WTC11 (cell line): ENCODE measurements around the gene CAPN12. TPM values are rescaled to one million over a fixed set of nuclear protein-coding genes. Genes with fewer than 3 reads are reported as not detected.

Source experiments
- ATAC-seq: fragments of 200-7000 bp; cut with Tn5 transposase; 2 replicates; pipeline ENCODE4 v1.10.0; 2021; ENCODE audit warnings: mild to moderate bottlenecking, moderate library complexity
- CTCF ChIA-PET: fragments of 300-600 bp; sonication (Branson Sonifier 250); formaldehyde crosslinking; loops from one replicate; lab custom pipeline; 2021; ENCODE audit warnings: antibody characterized with exemption; lab: Charles Lee
- POLR2A ChIA-PET: fragments of 350-600 bp; sonication (Branson Sonifier 250); formaldehyde crosslinking; loops from one replicate; lab custom pipeline; 2021; ENCODE audit warnings: antibody characterized with exemption; lab: Charles Lee
- DNase-seq: peaks from one replicate; pipeline ENCODE4 v3.0.0; 2021; ENCODE audit warnings: low spot score
- H3K27ac Mint-ChIP-seq: 2 replicates; pipeline ENCODE4 v1.8.0; 2021; ENCODE audit warnings: mixed read lengths
- H3K27me3 Mint-ChIP-seq: 2 replicates; pipeline ENCODE4 v1.8.0; 2021; ENCODE audit warnings: low read depth, mild to moderate bottlenecking, moderate library complexity, mixed read lengths
- H3K36me3 Mint-ChIP-seq: 2 replicates; pipeline ENCODE4 v1.8.0; 2021; ENCODE audit warnings: mixed read lengths
- H3K4me1 Mint-ChIP-seq: 2 replicates; pipeline ENCODE4 v1.8.0; 2022; ENCODE audit warnings: mixed read lengths
- H3K4me3 Mint-ChIP-seq: 2 replicates; pipeline ENCODE4 v1.8.0; 2021; ENCODE audit warnings: mild to moderate bottlenecking, moderate library complexity, mixed read lengths
- H3K9me3 Mint-ChIP-seq: 2 replicates; pipeline ENCODE4 v1.8.0; 2021; ENCODE audit warnings: mixed read lengths
- AR ChIP-seq: fragments of 250-450 bp; sonication (Bioruptor Pico); IDR thresholded peaks from 2 replicates; pipeline ENCODE4 v1.9.0; 2021; ENCODE audit warnings: mild to moderate bottlenecking
- ATF3 ChIP-seq: sonication (generic); formaldehyde crosslinking; conservative IDR thresholded peaks from 2 replicates; pipeline ENCODE4 v1.8.1; 2022; ENCODE audit warnings: mild to moderate bottlenecking, missing genetic modification reagents
- EMX1 ChIP-seq: fragments of 250-450 bp; sonication (Bioruptor Pico); IDR thresholded peaks from 2 replicates; pipeline ENCODE4 v1.8.0; 2021; ENCODE audit warnings: mild to moderate bottlenecking
- IRF2 ChIP-seq: sonication (generic); formaldehyde crosslinking; IDR thresholded peaks from 2 replicates; pipeline ENCODE4 v1.8.0; 2022; ENCODE audit warnings: low read depth, missing genetic modification reagents, borderline replicate concordance
- KAT7 ChIP-seq: sonication (generic); formaldehyde crosslinking; IDR thresholded peaks from 2 replicates; pipeline ENCODE4 v1.8.1; 2023; ENCODE audit warnings: missing genetic modification reagents, mild to moderate bottlenecking, borderline replicate concordance
- MAX ChIP-seq: sonication (generic); formaldehyde crosslinking; IDR thresholded peaks from 2 replicates; pipeline ENCODE4 v1.8.0; 2022; ENCODE audit warnings: mild to moderate bottlenecking, missing genetic modification reagents
- NFE2L1 ChIP-seq: sonication (generic); formaldehyde crosslinking; IDR thresholded peaks from 2 replicates; pipeline ENCODE4 v1.8.1; 2023; ENCODE audit warnings: missing genetic modification reagents
- NR3C1 ChIP-seq: sonication (generic); formaldehyde crosslinking; conservative IDR thresholded peaks from 2 replicates; pipeline ENCODE4 v1.8.1; 2023; ENCODE audit warnings: low read depth, mild to moderate bottlenecking, missing genetic modification reagents
- ZNF416 ChIP-seq: fragments of 250-450 bp; sonication (Bioruptor Pico); IDR thresholded peaks from 2 replicates; pipeline ENCODE4 v1.9.0; 2021; ENCODE audit warnings: mild to moderate bottlenecking, inconsistent platforms
- ZNF512 ChIP-seq: sonication (generic); formaldehyde crosslinking; IDR thresholded peaks from 2 replicates; pipeline ENCODE4 v1.8.1; 2022; ENCODE audit warnings: missing genetic modification reagents, borderline replicate concordance
- total RNA-seq: library from RNA; stranded (reverse); gene quantifications from 3 replicates; pipeline ENCODE4 v1.2.3, GENCODE V29; 2021
- TF ChIP-seq, protein P1 (sequence below): sonication (generic); formaldehyde crosslinking; IDR thresholded peaks from 2 replicates; pipeline ENCODE4 v1.8.0; 2022; ENCODE audit warnings: missing genetic modification reagents
- TF ChIP-seq, protein P2 (sequence below): sonication (generic); formaldehyde crosslinking; conservative IDR thresholded peaks from 2 replicates; pipeline ENCODE4 v1.8.1; 2023; ENCODE audit warnings: mild to moderate bottlenecking, low read depth, missing genetic modification reagents, moderate library complexity
- TF ChIP-seq, protein P3 (sequence below): sonication (generic); formaldehyde crosslinking; IDR thresholded peaks from 2 replicates; pipeline ENCODE4 v1.8.1; 2023; ENCODE audit warnings: mild to moderate bottlenecking, missing genetic modification reagents
- TF ChIP-seq, protein P4 (sequence below): sonication (generic); formaldehyde crosslinking; IDR thresholded peaks from 2 replicates; pipeline ENCODE4 v1.8.1; 2022; ENCODE audit warnings: mild to moderate bottlenecking, missing genetic modification reagents, moderate library complexity, borderline replicate concordance
- TF ChIP-seq, protein P5 (sequence below): sonication (generic); formaldehyde crosslinking; IDR thresholded peaks from 2 replicates; pipeline ENCODE4 v1.8.0; 2023; ENCODE audit warnings: mild to moderate bottlenecking, missing genetic modification reagents

Gene CAPN12
- total RNA-seq, 1 experiment from 2014 or later = 9.6 TPM

GRCh38 chr19:38704488-38705026, 39.7 kb downstream of the CAPN12 start:
- ATAC-seq = peak; percentile 26
- H3K9me3 Mint-ChIP-seq = no peaks in the 10 kb centered on the region
- H3K4me3 Mint-ChIP-seq = no peak overlapping the region
- no peaks in the 10 kb centered on the region for H3K27me3 Mint-ChIP-seq
- DNase-seq = no peak
- peaks cover 55% of the 10 kb centered on the region for H3K36me3 Mint-ChIP-seq
- peak overlapping the region; percentile 53 for H3K27ac Mint-ChIP-seq
- CTCF ChIA-PET = interaction anchor here (1.2 kb wide), 1 partner anchor 14 kb away, joined by 4 read pairs; no protein-coding TSS in a partner anchor
- no peaks in the 10 kb centered on the region for H3K4me1 Mint-ChIP-seq
- POLR2A ChIA-PET = no interaction called here
- TF ChIP-seq ZNF416 (CRISPR knock-in tag) (no peak), AR (no peak), IRF2 (CRISPR knock-in tag) (no peak)

DNA sequence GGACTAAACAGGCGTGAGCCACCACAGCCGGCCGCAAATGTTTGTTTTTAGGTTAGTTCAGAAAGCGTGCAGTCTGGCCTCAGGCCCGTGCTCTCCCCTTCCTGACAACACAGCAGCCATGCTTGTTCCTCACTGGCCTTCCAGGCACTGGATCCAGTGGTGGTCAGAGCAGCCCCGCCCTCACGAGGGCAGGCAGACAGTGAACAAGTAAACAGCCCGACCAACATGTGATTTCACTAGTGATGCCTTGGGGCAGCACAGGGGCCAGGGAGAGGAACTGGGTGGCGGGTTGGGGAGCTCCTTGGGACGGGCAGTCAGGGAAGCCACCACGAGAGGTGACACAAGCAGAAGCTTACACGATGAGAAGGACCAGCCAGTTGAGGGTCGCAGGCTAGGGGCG, 40.8 kb downstream of the CAPN12 start:
- Mint-ChIP-seq H3K4me3 (no peak overlapping the region), H3K9me3 (no peaks in the 10 kb centered on the region), H3K4me1 (peaks cover 7% of the 10 kb centered on the region), H3K36me3 (peaks cover 50% of the 10 kb centered on the region), H3K27ac (no peak overlapping the region), H3K27me3 (no peaks in the 10 kb centered on the region)
- DNase-seq (no peak), ATAC-seq (no peak)
- ChIA-PET POLR2A (interaction anchor here (0.6 kb wide), 1 partner anchor 8 kb away, joined by 3 read pairs; no protein-coding TSS in a partner anchor), CTCF (interaction anchor here (0.7 to 1.7 kb wide), 4 partner anchors 15 to 300 kb away, joined by 3 to 7 read pairs (median 4); no protein-coding TSS in a partner anchor)
- TF ChIP-seq, protein P1, sequence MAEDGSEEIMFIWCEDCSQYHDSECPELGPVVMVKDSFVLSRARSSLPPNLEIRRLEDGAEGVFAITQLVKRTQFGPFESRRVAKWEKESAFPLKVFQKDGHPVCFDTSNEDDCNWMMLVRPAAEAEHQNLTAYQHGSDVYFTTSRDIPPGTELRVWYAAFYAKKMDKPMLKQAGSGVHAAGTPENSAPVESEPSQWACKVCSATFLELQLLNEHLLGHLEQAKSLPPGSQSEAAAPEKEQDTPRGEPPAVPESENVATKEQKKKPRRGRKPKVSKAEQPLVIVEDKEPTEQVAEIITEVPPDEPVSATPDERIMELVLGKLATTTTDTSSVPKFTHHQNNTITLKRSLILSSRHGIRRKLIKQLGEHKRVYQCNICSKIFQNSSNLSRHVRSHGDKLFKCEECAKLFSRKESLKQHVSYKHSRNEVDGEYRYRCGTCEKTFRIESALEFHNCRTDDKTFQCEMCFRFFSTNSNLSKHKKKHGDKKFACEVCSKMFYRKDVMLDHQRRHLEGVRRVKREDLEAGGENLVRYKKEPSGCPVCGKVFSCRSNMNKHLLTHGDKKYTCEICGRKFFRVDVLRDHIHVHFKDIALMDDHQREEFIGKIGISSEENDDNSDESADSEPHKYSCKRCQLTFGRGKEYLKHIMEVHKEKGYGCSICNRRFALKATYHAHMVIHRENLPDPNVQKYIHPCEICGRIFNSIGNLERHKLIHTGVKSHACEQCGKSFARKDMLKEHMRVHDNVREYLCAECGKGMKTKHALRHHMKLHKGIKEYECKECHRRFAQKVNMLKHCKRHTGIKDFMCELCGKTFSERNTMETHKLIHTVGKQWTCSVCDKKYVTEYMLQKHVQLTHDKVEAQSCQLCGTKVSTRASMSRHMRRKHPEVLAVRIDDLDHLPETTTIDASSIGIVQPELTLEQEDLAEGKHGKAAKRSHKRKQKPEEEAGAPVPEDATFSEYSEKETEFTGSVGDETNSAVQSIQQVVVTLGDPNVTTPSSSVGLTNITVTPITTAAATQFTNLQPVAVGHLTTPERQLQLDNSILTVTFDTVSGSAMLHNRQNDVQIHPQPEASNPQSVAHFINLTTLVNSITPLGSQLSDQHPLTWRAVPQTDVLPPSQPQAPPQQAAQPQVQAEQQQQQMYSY = no peak
- TF ChIP-seq EMX1 (CRISPR knock-in tag) (no peak), ZNF512 (CRISPR knock-in tag) (no peak), NFE2L1 (CRISPR knock-in tag) (no peak), ATF3 (CRISPR knock-in tag) (no peak), NR3C1 (CRISPR knock-in tag) (no peak), KAT7 (CRISPR knock-in tag) (no peak), MAX (CRISPR knock-in tag) (no peak)
- TF ChIP-seq, protein P2, sequence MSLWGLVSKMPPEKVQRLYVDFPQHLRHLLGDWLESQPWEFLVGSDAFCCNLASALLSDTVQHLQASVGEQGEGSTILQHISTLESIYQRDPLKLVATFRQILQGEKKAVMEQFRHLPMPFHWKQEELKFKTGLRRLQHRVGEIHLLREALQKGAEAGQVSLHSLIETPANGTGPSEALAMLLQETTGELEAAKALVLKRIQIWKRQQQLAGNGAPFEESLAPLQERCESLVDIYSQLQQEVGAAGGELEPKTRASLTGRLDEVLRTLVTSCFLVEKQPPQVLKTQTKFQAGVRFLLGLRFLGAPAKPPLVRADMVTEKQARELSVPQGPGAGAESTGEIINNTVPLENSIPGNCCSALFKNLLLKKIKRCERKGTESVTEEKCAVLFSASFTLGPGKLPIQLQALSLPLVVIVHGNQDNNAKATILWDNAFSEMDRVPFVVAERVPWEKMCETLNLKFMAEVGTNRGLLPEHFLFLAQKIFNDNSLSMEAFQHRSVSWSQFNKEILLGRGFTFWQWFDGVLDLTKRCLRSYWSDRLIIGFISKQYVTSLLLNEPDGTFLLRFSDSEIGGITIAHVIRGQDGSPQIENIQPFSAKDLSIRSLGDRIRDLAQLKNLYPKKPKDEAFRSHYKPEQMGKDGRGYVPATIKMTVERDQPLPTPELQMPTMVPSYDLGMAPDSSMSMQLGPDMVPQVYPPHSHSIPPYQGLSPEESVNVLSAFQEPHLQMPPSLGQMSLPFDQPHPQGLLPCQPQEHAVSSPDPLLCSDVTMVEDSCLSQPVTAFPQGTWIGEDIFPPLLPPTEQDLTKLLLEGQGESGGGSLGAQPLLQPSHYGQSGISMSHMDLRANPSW (CRISPR knock-in tag) = no peak
- TF ChIP-seq, protein P3, sequence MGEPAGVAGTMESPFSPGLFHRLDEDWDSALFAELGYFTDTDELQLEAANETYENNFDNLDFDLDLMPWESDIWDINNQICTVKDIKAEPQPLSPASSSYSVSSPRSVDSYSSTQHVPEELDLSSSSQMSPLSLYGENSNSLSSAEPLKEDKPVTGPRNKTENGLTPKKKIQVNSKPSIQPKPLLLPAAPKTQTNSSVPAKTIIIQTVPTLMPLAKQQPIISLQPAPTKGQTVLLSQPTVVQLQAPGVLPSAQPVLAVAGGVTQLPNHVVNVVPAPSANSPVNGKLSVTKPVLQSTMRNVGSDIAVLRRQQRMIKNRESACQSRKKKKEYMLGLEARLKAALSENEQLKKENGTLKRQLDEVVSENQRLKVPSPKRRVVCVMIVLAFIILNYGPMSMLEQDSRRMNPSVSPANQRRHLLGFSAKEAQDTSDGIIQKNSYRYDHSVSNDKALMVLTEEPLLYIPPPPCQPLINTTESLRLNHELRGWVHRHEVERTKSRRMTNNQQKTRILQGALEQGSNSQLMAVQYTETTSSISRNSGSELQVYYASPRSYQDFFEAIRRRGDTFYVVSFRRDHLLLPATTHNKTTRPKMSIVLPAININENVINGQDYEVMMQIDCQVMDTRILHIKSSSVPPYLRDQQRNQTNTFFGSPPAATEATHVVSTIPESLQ (CRISPR knock-in tag) = no peak
- TF ChIP-seq, protein P4, sequence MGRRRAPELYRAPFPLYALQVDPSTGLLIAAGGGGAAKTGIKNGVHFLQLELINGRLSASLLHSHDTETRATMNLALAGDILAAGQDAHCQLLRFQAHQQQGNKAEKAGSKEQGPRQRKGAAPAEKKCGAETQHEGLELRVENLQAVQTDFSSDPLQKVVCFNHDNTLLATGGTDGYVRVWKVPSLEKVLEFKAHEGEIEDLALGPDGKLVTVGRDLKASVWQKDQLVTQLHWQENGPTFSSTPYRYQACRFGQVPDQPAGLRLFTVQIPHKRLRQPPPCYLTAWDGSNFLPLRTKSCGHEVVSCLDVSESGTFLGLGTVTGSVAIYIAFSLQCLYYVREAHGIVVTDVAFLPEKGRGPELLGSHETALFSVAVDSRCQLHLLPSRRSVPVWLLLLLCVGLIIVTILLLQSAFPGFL (CRISPR knock-in tag) = no peak
- TF ChIP-seq, protein P5, sequence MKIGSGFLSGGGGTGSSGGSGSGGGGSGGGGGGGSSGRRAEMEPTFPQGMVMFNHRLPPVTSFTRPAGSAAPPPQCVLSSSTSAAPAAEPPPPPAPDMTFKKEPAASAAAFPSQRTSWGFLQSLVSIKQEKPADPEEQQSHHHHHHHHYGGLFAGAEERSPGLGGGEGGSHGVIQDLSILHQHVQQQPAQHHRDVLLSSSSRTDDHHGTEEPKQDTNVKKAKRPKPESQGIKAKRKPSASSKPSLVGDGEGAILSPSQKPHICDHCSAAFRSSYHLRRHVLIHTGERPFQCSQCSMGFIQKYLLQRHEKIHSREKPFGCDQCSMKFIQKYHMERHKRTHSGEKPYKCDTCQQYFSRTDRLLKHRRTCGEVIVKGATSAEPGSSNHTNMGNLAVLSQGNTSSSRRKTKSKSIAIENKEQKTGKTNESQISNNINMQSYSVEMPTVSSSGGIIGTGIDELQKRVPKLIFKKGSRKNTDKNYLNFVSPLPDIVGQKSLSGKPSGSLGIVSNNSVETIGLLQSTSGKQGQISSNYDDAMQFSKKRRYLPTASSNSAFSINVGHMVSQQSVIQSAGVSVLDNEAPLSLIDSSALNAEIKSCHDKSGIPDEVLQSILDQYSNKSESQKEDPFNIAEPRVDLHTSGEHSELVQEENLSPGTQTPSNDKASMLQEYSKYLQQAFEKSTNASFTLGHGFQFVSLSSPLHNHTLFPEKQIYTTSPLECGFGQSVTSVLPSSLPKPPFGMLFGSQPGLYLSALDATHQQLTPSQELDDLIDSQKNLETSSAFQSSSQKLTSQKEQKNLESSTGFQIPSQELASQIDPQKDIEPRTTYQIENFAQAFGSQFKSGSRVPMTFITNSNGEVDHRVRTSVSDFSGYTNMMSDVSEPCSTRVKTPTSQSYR (CRISPR knock-in tag) = no peak
